RWPE2 (cell line): ENCODE measurements around the gene CSRNP3.

ENCODE experiments used
- ATAC-seq: fragments of 200-7000 bp; cut with Tn5 transposase; 3 replicates; pipeline ENCODE4 v1.9.1; 2021; ENCODE audit warnings: low read depth
- DNase-seq: peaks from one replicate; pipeline ENCODE4 v3.0.0-alpha.2; 2020; ENCODE audit warnings: low spot score
- H3K27ac ChIP-seq: fragments of 450-650 bp; 2 replicates; pipeline ENCODE4 v1.5.1; 2017; ENCODE audit warnings: mild to moderate bottlenecking; ENCODE audit not compliant: poor library complexity, severe bottlenecking
- H3K27me3 ChIP-seq: fragments of 250-450 bp; sonication (Bioruptor Pico); 2 replicates; pipeline ENCODE4 v1.5.1; 2021; ENCODE audit warnings: mild to moderate bottlenecking, moderate library complexity; ENCODE audit not compliant: insufficient read depth, poor library complexity, severe bottlenecking
- H3K36me3 ChIP-seq: fragments of 250-450 bp; sonication (Bioruptor Pico); 2 replicates; pipeline ENCODE4 v1.5.1; 2020; ENCODE audit warnings: low read depth, mild to moderate bottlenecking, moderate library complexity
- H3K4me1 ChIP-seq: fragments of 250-450 bp; sonication (Bioruptor Pico); 2 replicates; pipeline ENCODE4 v1.5.1; 2021; ENCODE audit warnings: mild to moderate bottlenecking, moderate library complexity; ENCODE audit not compliant: insufficient read depth, poor library complexity, severe bottlenecking
- H3K4me3 ChIP-seq: fragments of 250-450 bp; sonication (Bioruptor Pico); 2 replicates; pipeline ENCODE4 v1.5.1; 2021; ENCODE audit warnings: mild to moderate bottlenecking, moderate library complexity; ENCODE audit not compliant: severe bottlenecking
- H3K9me3 ChIP-seq: fragments of 250-450 bp; sonication (Bioruptor Pico); 2 replicates; pipeline ENCODE4 v1.5.1; 2021; ENCODE audit warnings: mild to moderate bottlenecking, moderate library complexity; ENCODE audit not compliant: severe bottlenecking
- CTCF ChIP-seq: fragments of 450-650 bp; IDR thresholded peaks from one replicate; pipeline ENCODE4 v1.5.1; 2017; ENCODE audit warnings: mild to moderate bottlenecking, moderate library complexity; ENCODE audit not compliant: poor library complexity, severe bottlenecking

CSRNP3 gene

GRCh38 chr2:165634282-165634681 is 164.8 kb downstream of the CSRNP3 start:
- DNase-seq (no peak), ATAC-seq (no peak)
- Histone ChIP-seq H3K9me3 (no peaks in the 10 kb centered on the region), H3K27me3 (no peaks in the 10 kb centered on the region), H3K4me3 (no peak overlapping the region), H3K27ac (no peak overlapping the region), H3K4me1 (peaks cover 26% of the 10 kb centered on the region), H3K36me3 (no peaks in the 10 kb centered on the region)
- TF ChIP-seq CTCF, result no peak

- Histone ChIP-seq H3K36me3 (no peaks in the 10 kb centered on the region), H3K4me1 (peaks cover 26% of the 10 kb centered on the region), H3K4me3 (no peak overlapping the region), H3K27me3 (no peaks in the 10 kb centered on the region), H3K27ac (no peak overlapping the region), H3K9me3 (no peaks in the 10 kb centered on the region)
- DNase-seq, result no peak
- TF ChIP-seq CTCF, result no peak
- ATAC-seq, result peak; percentile 44; the same call in 1 of the 3 replicates
Measured at GRCh38 chr2:165634855-165635254, 165.4 kb downstream of the CSRNP3 start.

GRCh38 chr2:165635532-165635931 is 166.0 kb downstream of the CSRNP3 start:
- H3K27me3 ChIP-seq, result no peaks in the 10 kb centered on the region
- H3K4me3 ChIP-seq, result no peak overlapping the region
- H3K4me1 ChIP-seq, result peaks cover 26% of the 10 kb centered on the region
- no peak overlapping the region for H3K27ac ChIP-seq
- DNase-seq (no peak), ATAC-seq (peak; percentile 75)
- TF ChIP-seq CTCF, result no peak
- H3K9me3 ChIP-seq, result no peaks in the 10 kb centered on the region
- no peaks in the 10 kb centered on the region for H3K36me3 ChIP-seq

GRCh38 chr2:165636959-165637358 is 167.5 kb downstream of the CSRNP3 start:
- Histone ChIP-seq H3K27ac (peak overlapping the region; percentile 27), H3K4me3 (no peak overlapping the region), H3K4me1 (peaks cover 26% of the 10 kb centered on the region), H3K27me3 (no peaks in the 10 kb centered on the region), H3K9me3 (no peaks in the 10 kb centered on the region), H3K36me3 (no peaks in the 10 kb centered on the region)
- ATAC-seq (peak; percentile 72), DNase-seq (no peak)
- no peak for TF ChIP-seq CTCF

GRCh38 chr2:165637396-165637795 is 167.9 kb downstream of the CSRNP3 start:
- ATAC-seq, result peak; percentile 39
- H3K27me3 ChIP-seq, result no peaks in the 10 kb centered on the region
- no peak overlapping the region for H3K4me3 ChIP-seq

More at GRCh38 chr2:165637396-165637795, 167.9 kb downstream of the CSRNP3 start:
- no peak for TF ChIP-seq CTCF
- no peak for DNase-seq
- no peaks in the 10 kb centered on the region for H3K9me3 ChIP-seq
- H3K27ac ChIP-seq, result peak overlapping the region; percentile 27
- no peaks in the 10 kb centered on the region for H3K36me3 ChIP-seq
- H3K4me1 ChIP-seq, result peaks cover 26% of the 10 kb centered on the region
